GM21360 (cell line): Measurements from ENCODE around the gene SMIM41.

Experiments used
- ATAC-seq: cut with Tn5 transposase; IDR thresholded peaks from one replicate; pipeline ENCODE4 v1.9.1; 2021; ENCODE audit warnings: mild to moderate bottlenecking, moderate library complexity; ENCODE audit not compliant: unreplicated experiment

The SMIM41 gene

DNA sequence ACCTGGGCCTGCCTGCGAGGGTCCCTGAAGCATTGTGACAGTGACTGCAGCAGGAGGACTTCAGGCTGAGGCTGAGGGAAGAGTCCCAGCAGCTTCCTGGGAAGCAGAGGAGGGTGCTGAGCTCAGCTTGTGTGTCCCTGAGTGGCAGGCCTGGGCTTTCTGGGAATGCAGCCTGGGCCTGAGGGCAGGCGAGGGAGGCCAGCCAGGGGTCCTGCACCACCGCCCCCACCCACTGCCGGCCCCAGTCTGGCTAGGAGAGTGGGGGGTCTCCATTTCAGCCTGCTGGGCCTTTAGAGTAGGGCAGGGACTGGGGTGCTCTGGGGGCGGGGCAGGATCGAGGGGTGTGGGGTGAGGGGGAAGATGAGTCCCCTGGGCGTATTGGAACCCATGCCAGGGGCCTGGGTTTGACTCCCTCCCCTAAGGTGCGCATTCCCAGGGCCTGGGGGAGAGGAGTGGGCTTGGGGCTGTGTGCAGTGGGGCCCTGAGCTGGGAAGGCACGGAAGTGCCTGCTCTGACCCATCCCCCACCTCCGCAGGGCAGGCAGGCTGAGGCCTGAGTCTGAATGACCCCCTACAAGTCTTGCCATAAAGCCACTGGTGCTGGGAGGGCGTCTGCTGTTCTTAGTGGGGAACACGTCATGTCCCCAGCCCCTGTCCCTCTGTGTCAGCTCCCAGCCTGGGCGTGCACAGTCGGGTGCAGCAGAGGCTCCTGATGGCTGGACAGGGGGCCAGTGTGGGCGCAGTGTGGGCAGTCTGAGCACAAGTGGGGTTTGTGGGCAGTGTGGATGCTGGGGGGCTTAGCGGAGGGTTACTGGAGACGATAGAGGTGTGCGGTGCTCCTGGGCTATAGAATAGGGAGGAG lies 66.0 kb downstream of the SMIM41 start:
- ATAC-seq: no peak

DNA sequence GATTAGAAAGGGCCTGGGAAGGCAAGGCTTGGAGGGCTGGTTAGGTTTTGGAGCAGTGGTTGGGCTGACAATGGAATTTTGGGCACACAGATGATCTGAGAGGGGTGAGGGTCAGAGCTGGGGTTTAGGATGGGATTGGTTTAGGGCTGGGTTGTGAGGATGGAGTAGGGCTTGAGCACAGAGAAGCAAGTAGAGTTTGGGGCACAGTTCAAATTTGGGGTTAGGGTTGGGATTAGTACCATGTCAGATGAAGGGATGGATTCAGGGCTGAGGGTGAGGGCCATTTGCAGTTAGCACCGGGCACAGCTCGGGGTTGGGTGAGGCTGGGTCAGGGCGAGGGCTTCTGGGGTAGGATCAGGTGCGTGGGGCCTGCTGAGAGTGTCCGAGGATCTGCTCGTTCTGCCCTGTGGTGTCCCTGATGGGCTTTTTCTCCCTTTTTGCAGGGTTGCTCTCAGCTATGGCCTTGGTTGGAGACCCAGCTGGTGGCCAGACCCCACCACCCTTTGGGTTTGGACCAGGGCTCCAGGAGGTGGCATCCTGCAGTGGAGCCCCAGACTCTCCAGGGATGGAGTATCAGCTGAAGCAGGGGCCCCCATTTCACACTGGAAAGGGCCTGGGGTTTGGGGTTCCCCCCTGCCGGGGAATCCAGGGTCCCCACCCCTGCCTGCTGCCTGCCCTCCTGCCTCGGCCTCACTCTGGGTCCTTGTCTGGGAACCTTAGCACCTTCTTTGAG lies 66.8 kb downstream of the SMIM41 start:
- ATAC-seq: no peak

- no peak for ATAC-seq
Observed at GRCh38 chr12:52146822-52147366, 67.4 kb downstream of the SMIM41 start.

- no peak for ATAC-seq
Observed at GRCh38 chr12:52147367-52147963, 68.0 kb downstream of the SMIM41 start.

- ATAC-seq: no peak
Observed at GRCh38 chr12:52147964-52148463, 68.5 kb downstream of the SMIM41 start.

DNA sequence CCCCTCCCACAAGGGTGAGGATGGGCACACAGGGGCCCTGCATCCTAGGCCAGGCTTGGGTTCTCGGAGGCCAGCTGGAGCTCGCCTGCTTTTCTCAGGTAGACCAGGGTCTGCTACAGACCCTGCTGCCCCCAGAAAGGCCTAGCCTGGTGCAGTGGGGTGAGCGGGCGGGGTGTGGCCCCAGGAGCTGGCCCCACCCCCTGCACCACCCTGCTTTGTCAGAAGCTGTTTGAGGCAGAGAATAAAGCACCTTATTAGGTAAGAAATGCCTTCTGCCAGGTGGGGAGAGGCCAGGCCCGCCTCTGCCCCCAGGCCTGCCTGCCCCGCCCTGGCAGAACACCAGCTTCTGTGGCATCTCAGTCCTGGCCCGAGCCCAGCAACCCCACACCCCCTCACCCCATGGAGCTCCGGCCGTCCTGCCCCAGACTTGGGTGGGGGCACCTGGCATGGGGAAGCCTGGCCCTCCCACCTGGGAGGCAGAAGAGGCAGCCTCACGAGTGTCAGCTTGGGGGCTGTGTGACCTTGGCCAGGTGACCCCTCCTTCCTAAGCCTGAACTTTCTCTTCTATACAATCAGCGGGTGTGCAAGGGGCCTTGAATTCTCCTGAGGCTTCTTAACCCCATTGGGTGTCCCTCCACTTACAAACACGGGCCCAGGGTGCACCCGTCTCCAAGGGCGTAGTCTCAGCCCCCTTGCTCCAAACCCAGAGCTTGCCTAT lies 69.1 kb downstream of the SMIM41 start:
- ATAC-seq: no peak

DNA sequence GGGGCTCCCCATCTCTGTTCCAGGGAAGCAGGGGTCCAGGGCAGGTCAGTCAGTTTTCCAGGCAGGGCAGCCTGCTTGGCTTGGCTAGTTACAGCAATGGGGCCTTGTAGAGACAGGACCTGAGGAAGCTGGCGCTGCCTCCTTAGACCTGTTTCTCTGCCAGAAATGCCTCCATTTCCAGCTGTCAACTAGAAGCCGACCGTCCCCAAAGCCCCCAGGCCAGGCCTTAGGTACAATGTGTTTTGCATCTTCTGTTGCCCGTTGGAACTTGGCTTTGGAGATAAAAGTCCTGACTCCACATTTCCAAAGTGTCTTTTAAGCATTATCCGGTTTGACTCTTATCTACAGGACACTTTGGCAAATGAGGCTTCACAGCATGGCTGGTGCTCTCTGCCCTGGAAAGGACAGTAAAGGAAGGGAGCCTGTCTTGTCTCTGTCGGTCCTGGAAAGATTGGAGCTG lies 69.7 kb downstream of the SMIM41 start:
- ATAC-seq: no peak

DNA sequence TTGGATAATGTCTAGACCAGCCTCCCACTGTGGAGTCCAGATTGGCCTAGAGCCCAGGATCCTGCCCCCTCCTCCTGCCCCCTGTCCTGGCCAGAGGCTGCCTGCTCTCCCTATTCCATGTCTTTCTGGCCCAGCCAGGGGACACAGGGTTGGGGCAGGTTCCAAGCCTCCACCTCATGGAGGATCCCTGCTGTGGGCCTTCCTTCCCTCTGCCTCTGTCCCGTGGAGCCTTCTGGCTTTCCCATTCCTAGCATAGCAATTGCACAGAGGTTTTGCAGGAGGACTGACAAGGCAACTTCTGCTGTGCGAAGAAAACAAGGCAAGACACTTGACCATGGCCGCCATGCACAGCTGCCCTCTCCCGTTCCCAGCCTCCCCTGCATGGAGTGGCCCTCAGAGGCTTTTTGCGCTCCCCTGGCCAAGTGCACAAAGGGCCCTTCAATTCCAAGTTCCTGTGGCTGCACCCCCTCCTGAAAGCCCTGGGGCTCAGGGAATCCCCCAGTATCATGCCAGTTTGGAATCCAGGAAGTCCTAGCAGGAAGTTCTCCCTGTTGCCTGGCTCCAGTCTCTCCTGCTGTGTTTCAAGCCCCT lies 70.2 kb downstream of the SMIM41 start:
- no peak for ATAC-seq

DNA sequence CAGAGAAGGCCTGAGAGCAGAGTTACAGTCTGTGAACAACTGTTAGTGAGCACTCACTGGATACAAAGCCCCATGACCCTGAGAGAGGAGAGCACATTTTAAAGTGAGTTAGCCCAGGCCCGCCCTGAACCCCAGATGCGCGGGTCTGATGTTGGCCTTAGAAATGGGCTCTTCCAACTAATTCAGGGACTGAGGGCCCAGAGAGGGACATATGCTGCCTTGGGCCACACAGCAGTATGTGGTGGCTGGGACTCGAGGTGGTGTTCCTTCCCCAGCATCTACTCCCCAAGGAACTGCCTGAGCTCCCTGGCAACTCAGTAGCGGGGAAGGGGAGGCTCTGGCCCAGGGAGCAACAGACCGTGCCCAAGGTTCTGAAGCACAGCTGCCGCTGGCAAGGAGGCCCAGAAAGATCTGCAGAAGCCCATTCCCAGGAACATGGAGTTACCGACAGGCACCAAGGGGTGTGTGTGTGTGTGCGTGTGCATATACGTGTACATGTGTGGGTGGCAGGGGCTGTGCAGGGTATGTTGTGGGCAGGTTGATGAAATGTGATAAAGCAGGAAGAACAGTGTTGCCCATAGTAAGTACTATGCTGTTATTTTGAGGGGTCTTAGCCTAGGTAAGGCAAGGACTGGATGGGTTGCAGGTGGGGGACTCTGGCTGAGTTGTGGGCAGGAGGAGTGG lies 71.8 kb downstream of the SMIM41 start:
- ATAC-seq: no peak

DNA sequence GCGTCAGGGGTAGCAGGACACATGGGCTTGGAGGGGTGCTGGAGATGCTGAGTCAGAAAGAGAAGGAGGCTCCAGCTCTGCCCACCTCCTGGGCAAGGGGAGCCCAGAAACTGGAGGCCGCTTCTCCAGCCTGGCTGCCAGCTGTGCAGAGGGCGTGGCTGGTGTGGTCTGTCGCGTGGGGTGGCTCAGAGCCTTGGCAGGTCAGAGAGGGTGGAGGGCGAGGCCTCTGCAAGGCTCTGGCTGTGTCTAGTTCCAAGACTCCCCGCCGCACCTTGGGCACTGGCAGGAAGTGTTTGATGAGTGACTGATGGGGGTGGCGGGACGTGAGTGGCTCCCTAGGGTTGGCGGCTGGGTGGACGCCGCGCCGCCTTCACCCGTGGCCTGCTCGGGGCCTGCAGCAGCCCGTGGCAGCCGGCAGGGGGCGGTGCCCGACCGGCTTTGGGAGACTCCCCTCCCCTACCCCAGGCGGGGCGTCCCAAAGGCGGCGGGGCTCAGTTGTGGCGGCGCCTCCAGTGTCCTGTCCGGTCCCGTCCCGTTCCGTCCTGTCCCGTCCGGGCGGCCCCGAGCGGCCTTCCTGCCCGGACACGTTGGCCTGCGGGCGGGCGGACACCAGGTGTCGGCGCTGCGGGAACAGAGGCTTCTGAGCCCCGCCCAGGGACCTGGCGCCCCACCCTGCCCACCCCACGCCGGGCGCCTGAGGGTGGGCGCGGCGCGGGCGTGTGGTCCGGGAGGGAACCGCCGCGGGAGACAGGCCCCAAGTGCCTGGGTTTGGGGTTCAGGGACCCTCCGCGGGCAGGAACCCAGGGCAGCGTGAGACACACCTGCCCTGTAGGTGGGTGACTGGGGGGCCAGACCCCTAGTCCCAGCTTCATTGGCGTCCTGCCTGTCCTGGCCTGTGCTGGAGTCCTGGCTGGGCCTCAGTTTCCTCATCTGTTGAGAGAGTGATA lies 72.6 kb downstream of the SMIM41 start:
- peak; percentile 58 for ATAC-seq

GRCh38 chr12:52152905-52153317 lies 73.4 kb downstream of the SMIM41 start:
- ATAC-seq: no peak

- no peak for ATAC-seq
Observed at GRCh38 chr12:52155048-52155868, 75.8 kb downstream of the SMIM41 start.

DNA sequence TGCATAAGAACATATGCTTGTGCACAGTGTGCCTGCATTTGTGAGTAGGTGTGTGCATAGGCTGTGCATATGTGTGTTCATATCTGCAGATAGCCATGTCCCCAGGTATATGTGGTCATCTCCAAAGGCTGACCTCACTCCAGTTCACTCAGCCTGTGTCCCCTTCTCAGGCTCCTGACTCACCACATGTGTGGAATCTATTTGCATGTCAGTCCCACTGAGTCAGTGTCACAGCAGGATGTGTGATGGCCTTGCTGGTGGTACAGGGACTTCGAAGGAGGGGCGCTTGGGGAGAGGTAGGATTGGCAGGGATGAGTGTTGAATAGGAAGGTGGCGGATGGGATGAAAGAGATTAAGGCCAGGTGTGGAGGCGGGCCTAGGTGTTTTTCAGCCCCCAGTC lies 76.8 kb downstream of the SMIM41 start:
- ATAC-seq: no peak

DNA sequence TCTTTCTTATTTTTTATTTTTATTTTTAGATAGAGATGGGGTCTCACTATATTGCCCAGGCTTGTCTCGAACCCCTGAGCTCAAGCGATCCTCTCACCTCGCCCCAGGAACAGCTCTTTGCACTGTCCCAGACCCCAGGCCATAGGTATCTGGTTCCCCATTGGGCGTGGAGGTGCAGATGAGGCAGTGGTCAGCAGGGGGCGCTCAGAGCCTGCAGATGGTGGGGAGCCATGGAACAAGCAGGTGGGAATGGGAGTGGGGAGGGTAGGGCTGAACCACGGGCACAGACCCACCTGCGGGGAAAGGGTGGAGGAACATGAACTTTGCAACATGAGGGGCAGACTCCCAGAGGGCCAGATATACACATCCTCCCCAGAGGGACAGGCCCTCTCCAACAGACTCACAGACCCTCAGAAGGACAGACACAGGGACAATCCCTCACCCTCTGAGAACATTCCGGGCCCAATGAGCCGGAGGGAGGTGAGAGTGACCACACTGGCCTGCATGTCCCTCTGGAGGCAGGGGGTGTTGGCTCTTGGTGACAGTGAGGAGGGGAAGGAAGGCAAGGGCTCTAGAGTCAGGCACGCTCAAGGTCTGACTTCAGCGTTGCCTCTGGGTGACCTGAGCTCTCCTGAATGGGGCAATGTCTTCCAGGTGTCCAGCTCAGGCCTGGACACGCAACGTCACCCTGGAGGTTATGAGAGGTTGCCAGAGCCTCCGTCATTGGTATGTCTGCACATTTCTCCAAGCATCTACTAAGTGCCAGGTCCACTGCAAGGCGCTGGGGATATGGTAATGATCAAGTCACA lies 77.5 kb downstream of the SMIM41 start:
- no peak for ATAC-seq

DNA sequence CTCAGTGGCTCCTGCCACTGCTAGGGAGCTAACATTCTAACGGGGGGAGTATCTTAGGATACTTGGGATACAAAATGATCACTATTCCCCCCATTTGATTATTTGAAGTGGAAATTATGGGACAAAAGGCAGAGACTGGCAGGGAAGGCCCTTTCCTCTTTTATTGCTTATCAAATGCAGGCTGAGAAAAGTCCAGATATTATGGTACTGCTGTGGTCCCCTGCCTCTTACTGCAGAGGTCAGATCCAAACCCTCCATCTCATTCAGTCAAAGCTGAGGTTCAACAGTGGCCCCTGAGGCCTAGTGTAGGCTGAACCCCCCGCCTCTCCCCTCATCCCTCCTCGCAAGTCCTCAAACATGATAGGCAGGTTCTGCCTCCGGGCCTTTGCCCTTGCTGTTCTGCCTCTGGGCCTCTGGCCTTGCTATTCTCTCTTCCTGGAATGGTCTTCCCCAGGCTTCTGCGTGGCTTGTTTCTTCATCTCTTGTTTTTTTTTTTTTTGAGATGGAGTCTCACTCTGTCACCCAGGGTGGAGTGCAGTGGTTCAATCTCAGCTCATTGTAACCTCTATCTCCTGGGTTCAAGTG lies 78.2 kb downstream of the SMIM41 start:
- ATAC-seq: no peak
